Measurements from ENCODE around the gene ANKZF1.

DNA sequence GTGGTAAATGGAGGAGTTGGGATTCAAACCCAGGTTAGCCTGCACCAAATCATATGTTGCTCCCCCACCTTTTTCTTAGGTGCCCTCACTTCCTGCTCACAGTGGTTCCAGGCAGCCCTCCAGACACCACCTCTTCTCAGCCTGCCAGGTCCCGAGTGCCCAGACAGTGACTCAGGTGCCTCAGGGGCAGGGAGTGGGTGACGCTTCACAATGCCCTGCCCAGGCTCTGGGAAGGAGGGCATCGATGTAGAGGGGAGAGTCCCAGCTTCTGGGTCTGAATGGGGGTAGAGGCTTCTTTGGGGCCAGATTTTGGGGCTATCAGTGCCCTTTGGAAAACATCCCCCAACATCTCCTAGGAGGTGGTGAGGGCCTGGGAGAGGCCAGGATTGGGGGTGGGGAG, 44.3 kb downstream of the ANKZF1 start:
- TF ChIP-seq POLR2A (IDR thresholded peaks at IDR 0.05) (no peak), POLR2AphosphoS5 (IDR thresholded peaks at IDR 0.05) (no peak)
